CD8-positive, alpha-beta memory T cell (primary cell): ENCODE measurements around the gene USP22. TPM values are rescaled to one million over a fixed set of nuclear protein-coding genes. Genes with fewer than 3 reads are reported as not detected.
A peak's percentile ranks its signal among the peaks of the same experiment; 100 is the strongest.

Source experiments
- CTCF ChIA-PET: fragments of 350-600 bp; sonication (Branson Sonifier 250); formaldehyde crosslinking; loops from one replicate; lab custom pipeline; 2021; ENCODE audit warnings: antibody characterized with exemption; lab: Charles Lee
- POLR2A ChIA-PET: fragments of 350-600 bp; sonication (Branson Sonifier 250); formaldehyde crosslinking; loops from one replicate; lab custom pipeline; 2021; ENCODE audit warnings: antibody characterized with exemption; lab: Charles Lee
- DNase-seq, 5 donors: peaks; one replicate each; pipeline versions ENCODE4 v3.0.0 to v3.0.0-alpha.2; 2020 to 2022; ENCODE audit warnings: mixed read lengths in 1 of 5
- H3K27ac ChIP-seq: one replicate; pipeline ENCODE4 v1.7.0; 2013; ENCODE audit warnings: low read depth, mild to moderate bottlenecking, low read length, moderate library complexity
- H3K27me3 ChIP-seq: 2 replicates; pipeline ENCODE4 v1.7.0; 2013; ENCODE audit warnings: low read length, mild to moderate bottlenecking; ENCODE audit not compliant: insufficient read depth, poor library complexity, severe bottlenecking
- H3K36me3 ChIP-seq: 2 replicates; pipeline ENCODE4 v1.7.0; 2013; ENCODE audit warnings: mild to moderate bottlenecking, low read length, moderate library complexity; ENCODE audit not compliant: insufficient read depth
- H3K4me1 ChIP-seq: 2 replicates; pipeline ENCODE4 v1.7.0; 2013; ENCODE audit warnings: mild to moderate bottlenecking, low read length, moderate library complexity; ENCODE audit not compliant: insufficient read depth
- H3K4me3 ChIP-seq: 2 replicates; pipeline ENCODE4 v1.7.0; 2013; ENCODE audit warnings: mild to moderate bottlenecking, low read length
- H3K9me3 ChIP-seq: 2 replicates; pipeline ENCODE4 v1.7.0; 2013; ENCODE audit warnings: mild to moderate bottlenecking, low read length
- H3K27ac Mint-ChIP-seq, 8 donors: one replicate each; pipeline ENCODE4 v1.8.0; 2020 to 2021; ENCODE audit warnings: mixed read lengths in 8 of 8, mild to moderate bottlenecking in 6 of 8, inconsistent platforms in 3 of 8, moderate library complexity in 3 of 8
- H3K27me3 Mint-ChIP-seq, 2 donors: one replicate each; pipeline ENCODE4 v1.8.0; 2020 to 2021; ENCODE audit warnings: mixed read lengths in 2 of 2, mild to moderate bottlenecking in 1 of 2, moderate library complexity in 1 of 2
- H3K36me3 Mint-ChIP-seq, 3 donors: one replicate each; pipeline ENCODE4 v1.8.0; 2020 to 2021; ENCODE audit warnings: mixed read lengths in 3 of 3, inconsistent platforms in 1 of 3, mild to moderate bottlenecking in 1 of 3
- H3K4me1 Mint-ChIP-seq, 3 donors: one replicate each; pipeline ENCODE4 v1.8.0; 2020 to 2021; ENCODE audit warnings: mixed read lengths in 3 of 3, inconsistent platforms in 1 of 3, mild to moderate bottlenecking in 1 of 3
- H3K4me3 Mint-ChIP-seq, 7 donors: one replicate each; pipeline ENCODE4 v1.8.0; 2020 to 2021; ENCODE audit warnings: mixed read lengths in 7 of 7, mild to moderate bottlenecking in 6 of 7, moderate library complexity in 4 of 7, inconsistent platforms in 2 of 7
- H3K9me3 Mint-ChIP-seq, 5 donors: one replicate each; pipeline ENCODE4 v1.8.0; 2020 to 2022; ENCODE audit warnings: mixed read lengths in 5 of 5, mild to moderate bottlenecking in 3 of 5, moderate library complexity in 2 of 5, inconsistent platforms in 1 of 5
- polyA plus RNA-seq: library from polyadenylated mRNA; unstranded; fragments of 300-500 nt; fragmentation: Illumina TruSeq; gene quantifications from one replicate; pipeline ENCODE4 v1.2.3, GENCODE V29; 2021
- total RNA-seq, 2 experiments: library from RNA; stranded (reverse); gene quantifications; one replicate each; pipeline ENCODE4 v1.2.3, GENCODE V29; 2021

USP22 gene
- total and polyA plus RNA-seq, 3 experiments from 2014 or later = 34.5 to 154 (median 146) TPM

GRCh38 chr17:20970329-20970728 lies 72.5 kb downstream of the USP22 start:
- Mint-ChIP-seq H3K9me3 (no peaks in the 10 kb centered on the region), H3K4me1 (peaks cover 0 to 8% (median 0%) of the 10 kb centered on the region in 3 donors), H3K4me3 (no peak overlapping the region), H3K36me3 (no peaks in the 10 kb centered on the region), H3K27me3 (peaks cover 7 to 21% of the 10 kb centered on the region in 2 donors), H3K27ac (peak overlapping the region in 2 of 8 donors; percentile 6 to 63)
- no peak for DNase-seq
- Histone ChIP-seq H3K4me1 (no peaks in the 10 kb centered on the region), H3K27me3 (no peaks in the 10 kb centered on the region), H3K4me3 (no peak overlapping the region), H3K9me3 (no peaks in the 10 kb centered on the region), H3K27ac (no peak overlapping the region), H3K36me3 (no peaks in the 10 kb centered on the region)
- ChIA-PET POLR2A (no interaction called here), CTCF (no interaction called here)

- Mint-ChIP-seq H3K4me1 (peaks cover 0 to 8% (median 0%) of the 10 kb centered on the region in 3 donors), H3K27me3 (peaks cover 8 to 24% of the 10 kb centered on the region in 2 donors), H3K36me3 (no peaks in the 10 kb centered on the region), H3K9me3 (no peaks in the 10 kb centered on the region), H3K27ac (no peak overlapping the region), H3K4me3 (no peak overlapping the region)
- ChIA-PET CTCF (no interaction called here), POLR2A (no interaction called here)
- H3K9me3 ChIP-seq = no peaks in the 10 kb centered on the region
- H3K4me1 ChIP-seq = no peaks in the 10 kb centered on the region
- no peak overlapping the region for H3K27ac ChIP-seq
- H3K36me3 ChIP-seq = no peaks in the 10 kb centered on the region
- H3K4me3 ChIP-seq = no peak overlapping the region
- H3K27me3 ChIP-seq = no peaks in the 10 kb centered on the region
- no peak for DNase-seq
These were observed 73.7 kb downstream of the USP22 start for GRCh38 chr17:20968913-20969616.

GRCh38 chr17:20967776-20968175 lies 75.0 kb downstream of the USP22 start:
- Mint-ChIP-seq H3K27me3 (peaks cover 7 to 22% of the 10 kb centered on the region in 2 donors), H3K27ac (peak overlapping the region in 1 of 8 donors; percentile 3), H3K9me3 (no peaks in the 10 kb centered on the region), H3K4me3 (no peak overlapping the region), H3K4me1 (peaks cover 0 to 8% (median 0%) of the 10 kb centered on the region in 3 donors), H3K36me3 (no peaks in the 10 kb centered on the region)
- ChIA-PET POLR2A (no interaction called here), CTCF (no interaction called here)
- H3K27ac ChIP-seq = no peak overlapping the region
- no peaks in the 10 kb centered on the region for H3K4me1 ChIP-seq
- no peaks in the 10 kb centered on the region for H3K9me3 ChIP-seq
- H3K27me3 ChIP-seq = no peaks in the 10 kb centered on the region
- DNase-seq = no peak
- no peaks in the 10 kb centered on the region for H3K36me3 ChIP-seq
- no peak overlapping the region for H3K4me3 ChIP-seq

- peaks cover 7 to 26% of the 10 kb centered on the region in 2 donors for H3K27me3 Mint-ChIP-seq
- no peaks in the 10 kb centered on the region for H3K9me3 ChIP-seq
- no peak overlapping the region for H3K27ac Mint-ChIP-seq
- ChIA-PET POLR2A (no interaction called here), CTCF (no interaction called here)
- H3K27ac ChIP-seq = no peak overlapping the region
- no peak for DNase-seq
- no peaks in the 10 kb centered on the region for H3K4me1 ChIP-seq
- no peaks in the 10 kb centered on the region for H3K36me3 ChIP-seq
- H3K36me3 Mint-ChIP-seq = no peaks in the 10 kb centered on the region
- H3K27me3 ChIP-seq = no peaks in the 10 kb centered on the region
- H3K4me1 Mint-ChIP-seq = peaks cover 0 to 8% (median 0%) of the 10 kb centered on the region in 3 donors
- H3K9me3 Mint-ChIP-seq = no peaks in the 10 kb centered on the region
- H3K4me3 ChIP-seq = no peak overlapping the region
- no peak overlapping the region for H3K4me3 Mint-ChIP-seq
These were observed 75.9 kb downstream of the USP22 start for GRCh38 chr17:20966870-20967269.

- Mint-ChIP-seq H3K4me1 (peaks cover 0 to 8% (median 0%) of the 10 kb centered on the region in 3 donors), H3K36me3 (no peaks in the 10 kb centered on the region), H3K27me3 (peaks cover 7 to 20% of the 10 kb centered on the region in 2 donors), H3K27ac (no peak overlapping the region), H3K9me3 (no peaks in the 10 kb centered on the region), H3K4me3 (no peak overlapping the region)
- DNase-seq = no peak
- no peaks in the 10 kb centered on the region for H3K9me3 ChIP-seq
- POLR2A ChIA-PET = no interaction called here
- no peaks in the 10 kb centered on the region for H3K4me1 ChIP-seq
- no peaks in the 10 kb centered on the region for H3K36me3 ChIP-seq
- CTCF ChIA-PET = no interaction called here
- H3K27me3 ChIP-seq = no peaks in the 10 kb centered on the region
- no peak overlapping the region for H3K27ac ChIP-seq
- no peak overlapping the region for H3K4me3 ChIP-seq
These were observed 77.3 kb downstream of the USP22 start for GRCh38 chr17:20965492-20965891.

GRCh38 chr17:20961586-20961985 lies 81.2 kb downstream of the USP22 start:
- peaks cover 9 to 27% of the 10 kb centered on the region in 2 donors for H3K27me3 Mint-ChIP-seq
- H3K36me3 ChIP-seq = no peaks in the 10 kb centered on the region
- CTCF ChIA-PET = no interaction called here
- H3K36me3 Mint-ChIP-seq = no peaks in the 10 kb centered on the region
- H3K27me3 ChIP-seq = no peaks in the 10 kb centered on the region
- no peak overlapping the region for H3K27ac ChIP-seq
- no peak for DNase-seq
- no peak overlapping the region for H3K4me3 ChIP-seq
- no peaks in the 10 kb centered on the region for H3K4me1 ChIP-seq
- H3K9me3 ChIP-seq = no peaks in the 10 kb centered on the region
- no peaks in the 10 kb centered on the region for H3K4me1 Mint-ChIP-seq
- H3K4me3 Mint-ChIP-seq = no peak overlapping the region
- no peak overlapping the region for H3K27ac Mint-ChIP-seq
- no peaks in the 10 kb centered on the region for H3K9me3 Mint-ChIP-seq
- POLR2A ChIA-PET = no interaction called here

- no peaks in the 10 kb centered on the region for H3K36me3 Mint-ChIP-seq
- H3K9me3 Mint-ChIP-seq = no peaks in the 10 kb centered on the region
- H3K27ac Mint-ChIP-seq = no peak overlapping the region
- no peaks in the 10 kb centered on the region for H3K9me3 ChIP-seq
- H3K4me1 ChIP-seq = no peaks in the 10 kb centered on the region
- ChIA-PET CTCF (no interaction called here), POLR2A (no interaction called here)
- H3K27ac ChIP-seq = no peak overlapping the region
- DNase-seq = no peak
- no peaks in the 10 kb centered on the region for H3K36me3 ChIP-seq
- no peaks in the 10 kb centered on the region for H3K4me1 Mint-ChIP-seq
- H3K4me3 Mint-ChIP-seq = no peak overlapping the region
- H3K4me3 ChIP-seq = no peak overlapping the region
- H3K27me3 Mint-ChIP-seq = peaks cover 9 to 33% of the 10 kb centered on the region in 2 donors
- H3K27me3 ChIP-seq = no peaks in the 10 kb centered on the region
These were observed 81.9 kb downstream of the USP22 start for GRCh38 chr17:20960871-20961270.

GRCh38 chr17:20955427-20956323 lies 87.1 kb downstream of the USP22 start:
- ChIA-PET POLR2A (no interaction called here), CTCF (no interaction called here)
- Mint-ChIP-seq H3K9me3 (no peaks in the 10 kb centered on the region), H3K27me3 (peaks cover 19 to 30% of the 10 kb centered on the region in 2 donors), H3K4me1 (no peaks in the 10 kb centered on the region), H3K4me3 (no peak overlapping the region), H3K27ac (no peak overlapping the region), H3K36me3 (no peaks in the 10 kb centered on the region)
- Histone ChIP-seq H3K4me3 (no peak overlapping the region), H3K36me3 (no peaks in the 10 kb centered on the region), H3K27me3 (no peaks in the 10 kb centered on the region), H3K9me3 (no peaks in the 10 kb centered on the region), H3K27ac (no peak overlapping the region), H3K4me1 (no peaks in the 10 kb centered on the region)
- no peak for DNase-seq
